Stimulated activated CD4-positive, alpha-beta T cell treated with anti-CD3 and anti-CD28 coated beads, TNF-alpha, amount 100 ng/mL, for 1 hour (primary cell): ENCODE data around the gene MSANTD3.
"Not testable (repeated sequence)": the region's sequence is repeated elsewhere in the genome, so short reads cannot be mapped to it uniquely, and the experiment has no call there.

ENCODE experiments used
- DNase-seq, 3 donors: peaks; one replicate each; pipeline ENCODE4 v3.0.0-alpha.2; 2020; ENCODE audit warnings: low read depth in 3 of 3, low spot score in 1 of 3

Gene MSANTD3

GRCh38 chr9:100428871-100429654 is 2.1 kb downstream of the MSANTD3 start:
- DNase-seq: no peak

GRCh38 chr9:100430286-100430940 is 3.5 kb downstream of the MSANTD3 start:
- no peak for DNase-seq

GRCh38 chr9:100431886-100432285 is 4.9 kb downstream of the MSANTD3 start:
- DNase-seq: no peak

GRCh38 chr9:100432736-100433135 is 5.8 kb downstream of the MSANTD3 start:
- no peak for DNase-seq

GRCh38 chr9:100436571-100436970 is 9.6 kb downstream of the MSANTD3 start:
- DNase-seq: no peak

- peak; percentile 30 to 38 (median 37) for DNase-seq
Observed at GRCh38 chr9:100437860-100438805, 11.2 kb downstream of the MSANTD3 start.

GRCh38 chr9:100440071-100440470 is 13.1 kb downstream of the MSANTD3 start:
- DNase-seq: no peak

GRCh38 chr9:100440487-100440886 is 13.5 kb downstream of the MSANTD3 start:
- not testable (repeated sequence) for DNase-seq

- DNase-seq: no peak
Observed at GRCh38 chr9:100441911-100442361, 15.0 kb downstream of the MSANTD3 start.

GRCh38 chr9:100443781-100444768 is 17.1 kb downstream of the MSANTD3 start:
- DNase-seq: no peak

- DNase-seq: no peak
Observed at GRCh38 chr9:100445161-100445902, 18.4 kb downstream of the MSANTD3 start.

GRCh38 chr9:100445903-100446549 is 19.1 kb downstream of the MSANTD3 start:
- no peak for DNase-seq

GRCh38 chr9:100447041-100447440 is 20.1 kb downstream of the MSANTD3 start:
- no peak for DNase-seq

- no peak for DNase-seq
Observed at GRCh38 chr9:100448266-100448665, 21.3 kb downstream of the MSANTD3 start.

GRCh38 chr9:100449420-100449819 is 22.5 kb downstream of the MSANTD3 start:
- DNase-seq: no peak

- no peak for DNase-seq
Observed at GRCh38 chr9:100452894-100453293, 26.0 kb downstream of the MSANTD3 start.

- no peak for DNase-seq
Observed at GRCh38 chr9:100455470-100455869, 28.5 kb downstream of the MSANTD3 start.

GRCh38 chr9:100457517-100457916 is 30.6 kb downstream of the MSANTD3 start:
- DNase-seq: no peak

GRCh38 chr9:100459963-100460362 is 33.0 kb downstream of the MSANTD3 start:
- DNase-seq: no peak
